K562 treated with DMSO at 1 percent for 24 hours (cell line): ENCODE results near the gene NAIP. TPM values are rescaled to one million over a fixed set of nuclear protein-coding genes. Genes with fewer than 3 reads are reported as not detected.

Experiments
- total RNA-seq: library from RNA; unstranded; fragments of 300-600 nt; gene quantifications from 2 replicates; pipeline ENCODE4 v1.2.3, GENCODE V29; 2022; ENCODE audit warnings: low read depth; ENCODE audit not compliant: insufficient read depth

The NAIP gene, protein sequence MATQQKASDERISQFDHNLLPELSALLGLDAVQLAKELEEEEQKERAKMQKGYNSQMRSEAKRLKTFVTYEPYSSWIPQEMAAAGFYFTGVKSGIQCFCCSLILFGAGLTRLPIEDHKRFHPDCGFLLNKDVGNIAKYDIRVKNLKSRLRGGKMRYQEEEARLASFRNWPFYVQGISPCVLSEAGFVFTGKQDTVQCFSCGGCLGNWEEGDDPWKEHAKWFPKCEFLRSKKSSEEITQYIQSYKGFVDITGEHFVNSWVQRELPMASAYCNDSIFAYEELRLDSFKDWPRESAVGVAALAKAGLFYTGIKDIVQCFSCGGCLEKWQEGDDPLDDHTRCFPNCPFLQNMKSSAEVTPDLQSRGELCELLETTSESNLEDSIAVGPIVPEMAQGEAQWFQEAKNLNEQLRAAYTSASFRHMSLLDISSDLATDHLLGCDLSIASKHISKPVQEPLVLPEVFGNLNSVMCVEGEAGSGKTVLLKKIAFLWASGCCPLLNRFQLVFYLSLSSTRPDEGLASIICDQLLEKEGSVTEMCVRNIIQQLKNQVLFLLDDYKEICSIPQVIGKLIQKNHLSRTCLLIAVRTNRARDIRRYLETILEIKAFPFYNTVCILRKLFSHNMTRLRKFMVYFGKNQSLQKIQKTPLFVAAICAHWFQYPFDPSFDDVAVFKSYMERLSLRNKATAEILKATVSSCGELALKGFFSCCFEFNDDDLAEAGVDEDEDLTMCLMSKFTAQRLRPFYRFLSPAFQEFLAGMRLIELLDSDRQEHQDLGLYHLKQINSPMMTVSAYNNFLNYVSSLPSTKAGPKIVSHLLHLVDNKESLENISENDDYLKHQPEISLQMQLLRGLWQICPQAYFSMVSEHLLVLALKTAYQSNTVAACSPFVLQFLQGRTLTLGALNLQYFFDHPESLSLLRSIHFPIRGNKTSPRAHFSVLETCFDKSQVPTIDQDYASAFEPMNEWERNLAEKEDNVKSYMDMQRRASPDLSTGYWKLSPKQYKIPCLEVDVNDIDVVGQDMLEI (N-terminal part only)
- 1.9 and 3.4 TPM in 2 replicates for total RNA-seq

DNA sequence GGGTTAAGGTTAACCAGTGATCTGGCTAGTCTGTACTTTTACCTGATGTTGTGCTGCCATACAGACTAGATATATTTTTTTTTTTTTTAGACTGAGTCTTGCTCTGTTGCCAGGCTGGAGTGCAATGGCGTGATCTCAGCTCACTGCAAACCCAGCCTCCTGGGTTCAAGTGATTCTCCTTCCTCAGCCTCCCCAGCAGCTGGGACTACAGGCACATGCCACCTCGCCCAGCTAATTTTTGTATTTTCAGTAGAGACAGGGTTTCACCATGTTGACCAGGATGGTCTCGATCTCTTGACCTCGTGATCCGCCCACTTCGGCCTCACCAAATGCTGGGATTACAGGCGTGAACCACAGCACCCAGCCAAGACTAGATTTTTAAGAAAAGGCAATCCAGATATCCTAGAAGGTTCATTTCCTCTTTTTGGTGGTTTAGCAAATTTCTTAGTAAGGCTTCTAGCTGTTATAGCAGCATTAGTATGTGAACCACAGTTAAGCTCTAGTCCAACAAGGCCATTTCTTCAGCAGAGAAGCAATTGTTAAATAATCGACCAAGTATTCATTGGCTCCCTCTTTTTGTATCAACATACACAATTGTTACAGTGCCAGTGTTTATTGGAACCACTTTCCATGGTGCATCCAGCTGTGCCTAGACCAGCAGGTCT, at the start of gene NAIP:
Gene NAIP, minus strand, starts transcription at position 51 of the 665 bp plus-strand sequence. CDS start 12,424 bp downstream, outside the sequence.

DNA sequence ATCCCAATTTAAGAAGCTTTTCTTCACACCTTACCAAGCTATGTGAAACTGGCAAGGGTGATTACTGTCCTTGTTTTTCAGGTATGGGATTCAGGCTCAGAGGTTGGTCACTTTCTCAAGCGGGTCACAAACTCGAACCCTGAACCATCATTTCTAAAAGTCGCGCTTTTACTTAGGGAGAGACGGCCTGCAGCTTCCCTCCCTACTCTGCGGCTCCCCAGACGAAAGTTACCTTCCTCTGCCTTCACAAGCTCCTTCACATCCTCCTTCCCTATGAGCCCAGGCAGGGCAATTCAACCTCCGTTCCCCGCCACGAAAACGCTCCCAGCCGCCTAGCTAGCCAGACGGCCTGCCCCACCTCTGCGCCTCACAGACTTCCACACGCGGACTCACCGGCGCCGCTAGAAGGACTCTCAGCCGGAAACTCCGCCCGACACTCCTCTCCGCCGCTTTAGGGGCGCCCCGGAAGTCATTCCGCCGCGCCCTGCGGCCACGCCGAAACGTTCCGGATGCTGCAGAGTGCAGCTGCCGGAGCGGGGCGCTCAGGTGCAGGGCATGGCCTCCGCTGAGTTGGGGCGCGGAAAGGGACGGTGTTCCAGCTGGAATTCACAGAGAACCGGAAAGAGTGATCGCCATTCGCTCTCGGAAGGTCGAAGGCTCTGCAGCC, 42.3 kb upstream of the NAIP start, which contains the start of gene GTF2H2:
Gene GTF2H2, minus strand, starts transcription at position 415 of the 667 bp plus-strand sequence. CDS start 4,913 bp downstream, outside the sequence.

Other genes with a start within 250 kb of the NAIP start
- 1.5 TPM in 1 of 2 replicates, not detected in the other for gene SERF1A, start 124.7 kb downstream of the NAIP start, total RNA-seq
- 23.9 and 37.1 TPM in 2 replicates for gene SMN1, start 100.3 kb downstream of the NAIP start, total RNA-seq
- 9.2 and 15.9 TPM in 2 replicates for gene GTF2H2, start 42.3 kb upstream of the NAIP start, total RNA-seq